GM12878 (cell line): ENCODE results near the gene NUP214.

Experiments
- DPF2 ChIP-seq: fragments of 450-650 bp; IDR thresholded peaks from 2 replicates; pipeline ENCODE4 v1.6.1; 2017; ENCODE audit warnings: mild to moderate bottlenecking
- EZH2 ChIP-seq: IDR thresholded peaks from 2 replicates; pipeline ENCODE4 v1.6.1; 2012; ENCODE audit warnings: low read depth, mild to moderate bottlenecking, control low read depth, inconsistent platforms, low read length, borderline replicate concordance; ENCODE audit not compliant: control insufficient read depth
- GABPA ChIP-seq: IDR thresholded peaks from 2 replicates; pipeline ENCODE4 v1.6.1; 2014; ENCODE audit warnings: antibody characterized with exemption, low read depth, mild to moderate bottlenecking, inconsistent platforms
- HCFC1 ChIP-seq: fragments of 150-350 bp; IDR thresholded peaks from 2 replicates; pipeline ENCODE4 v1.6.1; 2014; ENCODE audit warnings: low read length
- KAT2A ChIP-seq: conservative IDR thresholded peaks from 2 replicates; pipeline ENCODE4 v1.6.1; 2011; ENCODE audit warnings: low read depth, low read length; ENCODE audit not compliant: control insufficient read depth
- NRF1 ChIP-seq: conservative IDR thresholded peaks from 2 replicates; pipeline ENCODE4 v1.6.1; 2011; ENCODE audit warnings: mild to moderate bottlenecking, low read depth, low read length, improper control_type of control experiment
- POLR2A ChIP-seq: IDR thresholded peaks from 2 replicates; pipeline ENCODE4 v1.6.1; 2011; ENCODE audit warnings: low read depth, mild to moderate bottlenecking, low read length
- POLR2AphosphoS5 ChIP-seq: IDR thresholded peaks from 2 replicates; pipeline ENCODE4 v1.6.1; 2011; ENCODE audit warnings: mild to moderate bottlenecking, low read length, inconsistent platforms
- RAD21 ChIP-seq: IDR thresholded peaks from 2 replicates; pipeline ENCODE4 v1.6.1; 2011; ENCODE audit warnings: mild to moderate bottlenecking, low read depth, low read length, moderate library complexity; ENCODE audit not compliant: insufficient read depth
- REST ChIP-seq: IDR thresholded peaks from 2 replicates; pipeline ENCODE4 v1.6.1; 2012; ENCODE audit warnings: mild to moderate bottlenecking, low read depth, low read length
- SRF ChIP-seq, 2 experiments: IDR thresholded peaks; 2 replicates each; pipeline ENCODE4 v1.6.1; 2011; ENCODE audit warnings: low read depth in 2 of 2, low read length in 2 of 2, mild to moderate bottlenecking in 1 of 2, moderate library complexity in 1 of 2
- TBL1XR1 ChIP-seq: IDR thresholded peaks from 2 replicates; pipeline ENCODE4 v1.6.1; 2012; ENCODE audit warnings: low read depth, low read length, improper control_type of control experiment
- TF ChIP-seq, protein P1 (sequence below), 3 experiments: IDR thresholded peaks in 2 of 3; conservative IDR thresholded peaks in 1 of 3; 2 replicates each; pipeline ENCODE4 v1.5.1; 2011; ENCODE audit warnings: low read depth in 3 of 3, low read length in 3 of 3, mild to moderate bottlenecking in 3 of 3, control low read depth in 2 of 3, moderate library complexity in 2 of 3, inconsistent platforms in 1 of 3, mixed read lengths in 1 of 3; ENCODE audit not compliant: control insufficient read depth in 2 of 3, insufficient read depth in 1 of 3; ENCODE audit errors: extremely low read depth in 1 of 3
- TF ChIP-seq, protein P2 (sequence below): IDR thresholded peaks from 2 replicates; pipeline ENCODE4 v1.6.1; 2012; ENCODE audit warnings: low read depth, low read length, improper control_type of control experiment

DNA sequence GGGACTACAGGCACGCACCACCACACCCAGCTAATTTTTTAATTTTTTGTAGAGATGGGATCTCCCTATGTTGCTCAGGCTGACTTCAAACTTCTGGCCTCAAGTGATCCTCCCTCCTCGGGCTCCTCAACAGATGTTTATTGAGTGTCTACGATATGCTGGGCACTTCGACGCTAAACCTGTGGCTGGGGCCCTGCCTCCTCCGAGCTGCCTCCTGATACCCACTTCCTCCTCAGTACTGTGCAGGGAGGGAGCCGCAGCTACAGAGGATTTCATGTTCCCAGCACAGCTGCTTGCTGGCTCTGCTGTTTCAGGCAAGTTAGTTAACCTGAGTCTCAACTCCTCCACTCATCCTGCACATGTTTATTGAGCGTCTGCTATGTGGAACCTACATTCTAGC lies 19.4 kb upstream of the NUP214 start:
- no peak for TF ChIP-seq POLR2AphosphoS5
- no peak for TF ChIP-seq EZH2
- TF ChIP-seq, protein P1, sequence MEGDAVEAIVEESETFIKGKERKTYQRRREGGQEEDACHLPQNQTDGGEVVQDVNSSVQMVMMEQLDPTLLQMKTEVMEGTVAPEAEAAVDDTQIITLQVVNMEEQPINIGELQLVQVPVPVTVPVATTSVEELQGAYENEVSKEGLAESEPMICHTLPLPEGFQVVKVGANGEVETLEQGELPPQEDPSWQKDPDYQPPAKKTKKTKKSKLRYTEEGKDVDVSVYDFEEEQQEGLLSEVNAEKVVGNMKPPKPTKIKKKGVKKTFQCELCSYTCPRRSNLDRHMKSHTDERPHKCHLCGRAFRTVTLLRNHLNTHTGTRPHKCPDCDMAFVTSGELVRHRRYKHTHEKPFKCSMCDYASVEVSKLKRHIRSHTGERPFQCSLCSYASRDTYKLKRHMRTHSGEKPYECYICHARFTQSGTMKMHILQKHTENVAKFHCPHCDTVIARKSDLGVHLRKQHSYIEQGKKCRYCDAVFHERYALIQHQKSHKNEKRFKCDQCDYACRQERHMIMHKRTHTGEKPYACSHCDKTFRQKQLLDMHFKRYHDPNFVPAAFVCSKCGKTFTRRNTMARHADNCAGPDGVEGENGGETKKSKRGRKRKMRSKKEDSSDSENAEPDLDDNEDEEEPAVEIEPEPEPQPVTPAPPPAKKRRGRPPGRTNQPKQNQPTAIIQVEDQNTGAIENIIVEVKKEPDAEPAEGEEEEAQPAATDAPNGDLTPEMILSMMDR (IDR thresholded peaks at IDR 0.05 in 2 of 3, conservative IDR thresholded peaks at IDR 0.05 in 1 of 3; ENCODE audit: control insufficient read depth in 2 of 3, extremely low read depth in 1 of 3, insufficient read depth in 1 of 3, low read depth in 3 of 3, low read length in 3 of 3) = no peak
- TF ChIP-seq DPF2 = no peak
- no peak for TF ChIP-seq RAD21
- no peak for TF ChIP-seq GABPA
- no peak for TF ChIP-seq NRF1
- TF ChIP-seq TBL1XR1 = no peak
- no peak for TF ChIP-seq SRF (IDR thresholded peaks at IDR 0.05; ENCODE audit: low read depth in 2 of 2, low read length in 2 of 2)
- TF ChIP-seq REST = no peak
- TF ChIP-seq POLR2A = no peak
- TF ChIP-seq, protein P2, sequence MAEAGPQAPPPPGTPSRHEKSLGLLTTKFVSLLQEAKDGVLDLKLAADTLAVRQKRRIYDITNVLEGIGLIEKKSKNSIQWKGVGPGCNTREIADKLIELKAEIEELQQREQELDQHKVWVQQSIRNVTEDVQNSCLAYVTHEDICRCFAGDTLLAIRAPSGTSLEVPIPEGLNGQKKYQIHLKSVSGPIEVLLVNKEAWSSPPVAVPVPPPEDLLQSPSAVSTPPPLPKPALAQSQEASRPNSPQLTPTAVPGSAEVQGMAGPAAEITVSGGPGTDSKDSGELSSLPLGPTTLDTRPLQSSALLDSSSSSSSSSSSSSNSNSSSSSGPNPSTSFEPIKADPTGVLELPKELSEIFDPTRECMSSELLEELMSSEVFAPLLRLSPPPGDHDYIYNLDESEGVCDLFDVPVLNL = no peak
- TF ChIP-seq HCFC1 = no peak
- no peak for TF ChIP-seq KAT2A
